Ectodermal cell (in vitro differentiated cells): Measurements from ENCODE around the gene NHSL2.

Experiments used
- H3K27ac ChIP-seq: 2 replicates; pipeline ENCODE4 v1.7.0; 2013; ENCODE audit warnings: mild to moderate bottlenecking, low read depth, low read length; ENCODE audit not compliant: insufficient read depth, poor library complexity, severe bottlenecking
- H3K27me3 ChIP-seq: 2 replicates; pipeline ENCODE4 v1.7.0; 2013; ENCODE audit warnings: mild to moderate bottlenecking, low read length; ENCODE audit not compliant: insufficient read depth, control insufficient read depth, poor library complexity, severe bottlenecking
- H3K36me3 ChIP-seq: one replicate; pipeline ENCODE4 v1.7.0; 2013; ENCODE audit warnings: low read length; ENCODE audit not compliant: control insufficient read depth, insufficient read depth
- H3K4me1 ChIP-seq: one replicate; pipeline ENCODE4 v1.7.0; 2013; ENCODE audit warnings: low read length; ENCODE audit not compliant: control insufficient read depth, insufficient read depth
- H3K4me3 ChIP-seq: 2 replicates; pipeline ENCODE4 v1.7.0; 2013; ENCODE audit warnings: low read depth, low read length, control low read depth; ENCODE audit not compliant: insufficient read depth
- H3K9me3 ChIP-seq: 2 replicates; pipeline ENCODE4 v1.7.0; 2013; ENCODE audit warnings: mild to moderate bottlenecking, low read length, moderate library complexity; ENCODE audit not compliant: control insufficient read depth
- WGBS, 2 experiments: methylation state at CpG; one replicate each; pipeline ENCODE4 v1.1.7; 2013; ENCODE audit warnings: missing lambda C conversion rate in 2 of 2; 5-methylcytosine and 5-hydroxymethylcytosine counted together

NHSL2 gene

GRCh38 chrX:72060196-72060920, 149.7 kb downstream of the NHSL2 start:
- no peaks in the 10 kb centered on the region for H3K9me3 ChIP-seq
- WGBS, 2 experiments: 53 to 57% methylated on average over 8 of the region's 8 CpGs
- no peak overlapping the region for H3K4me3 ChIP-seq
- no peaks in the 10 kb centered on the region for H3K27me3 ChIP-seq
- H3K4me1 ChIP-seq: peaks cover 5% of the 10 kb centered on the region
- H3K36me3 ChIP-seq: no peaks in the 10 kb centered on the region
- no peak overlapping the region for H3K27ac ChIP-seq

DNA sequence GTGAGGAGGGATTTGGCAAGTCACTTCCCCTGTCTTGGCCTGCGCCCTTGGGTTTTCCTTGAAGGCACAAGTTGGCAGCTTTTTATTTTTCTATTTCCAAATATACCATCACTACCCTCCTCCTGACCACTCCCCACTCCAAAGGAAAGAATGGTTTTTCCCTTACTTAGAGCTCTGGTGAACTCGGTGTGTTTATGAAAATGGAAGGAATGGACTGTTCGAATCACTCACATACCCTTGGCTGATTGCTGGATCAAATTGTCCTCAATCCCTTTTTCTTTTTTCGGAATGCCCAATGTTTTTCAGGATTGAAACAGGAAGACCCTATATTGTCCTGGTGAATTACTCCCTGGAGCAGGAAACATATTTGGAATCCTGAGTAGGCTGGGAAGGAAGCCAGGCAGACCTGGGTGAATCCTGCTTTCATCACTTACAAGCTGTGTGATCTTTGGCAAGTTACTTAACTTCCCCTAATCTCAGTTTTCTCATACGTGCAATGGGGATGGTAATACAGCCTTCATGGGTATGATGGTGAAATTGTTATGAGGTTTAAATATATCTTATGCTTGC, 150.4 kb downstream of the NHSL2 start:
- Histone ChIP-seq H3K4me3 (no peak overlapping the region), H3K9me3 (no peaks in the 10 kb centered on the region), H3K27me3 (no peaks in the 10 kb centered on the region), H3K27ac (no peak overlapping the region), H3K36me3 (no peaks in the 10 kb centered on the region), H3K4me1 (peaks cover 4% of the 10 kb centered on the region)
- 68 to 79% methylated on average over 4 of the region's 5 CpGs for WGBS, 2 experiments

- H3K36me3 ChIP-seq: no peaks in the 10 kb centered on the region
- WGBS, 2 experiments: 94 to 95% methylated on average over 6 of the region's 6 CpGs
Measured at GRCh38 chrX:72062916-72063315, 152.3 kb downstream of the NHSL2 start.

GRCh38 chrX:72069350-72070160, 158.9 kb downstream of the NHSL2 start:
- WGBS, 2 experiments: 47 to 55% methylated on average over 16 of the region's 16 CpGs
- no peaks in the 10 kb centered on the region for H3K9me3 ChIP-seq
- peaks cover 12% of the 10 kb centered on the region for H3K4me1 ChIP-seq
- H3K27me3 ChIP-seq: no peaks in the 10 kb centered on the region
- no peak overlapping the region for H3K4me3 ChIP-seq
- H3K36me3 ChIP-seq: no peaks in the 10 kb centered on the region
- H3K27ac ChIP-seq: no peak overlapping the region

More at GRCh38 chrX:72062916-72063315, 152.3 kb downstream of the NHSL2 start:
- H3K27me3 ChIP-seq: no peaks in the 10 kb centered on the region
- no peak overlapping the region for H3K4me3 ChIP-seq
- H3K27ac ChIP-seq: no peak overlapping the region
- no peaks in the 10 kb centered on the region for H3K9me3 ChIP-seq
- H3K4me1 ChIP-seq: peaks cover 4% of the 10 kb centered on the region

DNA sequence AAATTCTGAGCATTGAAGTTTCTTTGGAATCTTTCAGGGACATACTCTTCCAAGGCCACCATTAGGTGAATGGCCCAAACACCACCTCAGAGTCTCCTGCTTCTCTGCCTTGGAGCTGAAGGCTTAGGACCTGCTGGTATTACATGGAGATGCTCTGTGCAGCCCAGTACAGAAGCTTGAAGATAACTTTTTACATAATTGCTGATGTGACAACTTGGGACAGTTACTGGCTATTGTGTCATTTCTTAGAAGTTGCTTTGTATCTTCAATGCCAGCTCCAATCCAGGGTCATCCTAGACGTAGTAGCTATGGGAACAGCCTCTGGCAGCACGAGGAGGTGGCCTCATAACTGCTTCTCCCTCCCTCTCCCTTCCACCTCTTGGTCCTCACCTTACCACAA, 160.6 kb downstream of the NHSL2 start:
- H3K36me3 ChIP-seq: no peaks in the 10 kb centered on the region
- 45 to 48% methylated on average over 2 of the region's 2 CpGs for WGBS, 2 experiments
- no peak overlapping the region for H3K4me3 ChIP-seq
- H3K27ac ChIP-seq: no peak overlapping the region
- H3K4me1 ChIP-seq: peaks cover 12% of the 10 kb centered on the region
- H3K9me3 ChIP-seq: no peaks in the 10 kb centered on the region
- no peaks in the 10 kb centered on the region for H3K27me3 ChIP-seq

DNA sequence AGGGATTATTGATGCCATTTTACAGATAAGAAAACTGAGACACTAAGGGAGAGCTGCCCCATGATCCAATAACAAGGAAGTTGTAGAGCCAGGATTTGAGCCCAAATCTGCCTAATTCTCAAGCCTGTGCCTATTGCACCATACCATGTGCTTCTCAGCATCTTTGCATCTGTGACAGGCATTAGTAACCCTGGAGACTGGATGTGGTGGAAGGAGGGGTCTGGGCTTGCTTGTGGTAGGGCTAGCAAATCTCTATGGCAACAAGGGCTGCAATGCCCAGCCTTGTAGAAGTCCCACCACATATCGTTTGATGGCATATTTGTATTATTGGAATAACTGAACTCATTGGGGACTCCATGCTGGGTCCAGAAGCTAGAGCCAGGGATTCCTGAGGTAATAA, 163.0 kb downstream of the NHSL2 start:
- Histone ChIP-seq H3K4me3 (no peak overlapping the region), H3K27ac (no peak overlapping the region), H3K36me3 (no peaks in the 10 kb centered on the region), H3K27me3 (no peaks in the 10 kb centered on the region), H3K9me3 (no peaks in the 10 kb centered on the region), H3K4me1 (peaks cover 11% of the 10 kb centered on the region)
- WGBS, 2 experiments: 80 to 90% methylated on average over 1 of the region's 1 CpG

- no peaks in the 10 kb centered on the region for H3K27me3 ChIP-seq
- no peaks in the 10 kb centered on the region for H3K9me3 ChIP-seq
- no peaks in the 10 kb centered on the region for H3K36me3 ChIP-seq
- H3K27ac ChIP-seq: no peak overlapping the region
- no peaks in the 10 kb centered on the region for H3K4me1 ChIP-seq
- no peak overlapping the region for H3K4me3 ChIP-seq
- WGBS, 2 experiments: 91 to 96% methylated on average over 4 of the region's 4 CpGs
Measured at GRCh38 chrX:72078411-72078810, 167.8 kb downstream of the NHSL2 start.

GRCh38 chrX:72079607-72080006, 169.0 kb downstream of the NHSL2 start:
- Histone ChIP-seq H3K36me3 (no peaks in the 10 kb centered on the region), H3K27me3 (no peaks in the 10 kb centered on the region), H3K4me3 (no peak overlapping the region), H3K4me1 (no peaks in the 10 kb centered on the region), H3K27ac (no peak overlapping the region), H3K9me3 (no peaks in the 10 kb centered on the region)
- 81 to 82% methylated on average over 12 of the region's 12 CpGs for WGBS, 2 experiments

DNA sequence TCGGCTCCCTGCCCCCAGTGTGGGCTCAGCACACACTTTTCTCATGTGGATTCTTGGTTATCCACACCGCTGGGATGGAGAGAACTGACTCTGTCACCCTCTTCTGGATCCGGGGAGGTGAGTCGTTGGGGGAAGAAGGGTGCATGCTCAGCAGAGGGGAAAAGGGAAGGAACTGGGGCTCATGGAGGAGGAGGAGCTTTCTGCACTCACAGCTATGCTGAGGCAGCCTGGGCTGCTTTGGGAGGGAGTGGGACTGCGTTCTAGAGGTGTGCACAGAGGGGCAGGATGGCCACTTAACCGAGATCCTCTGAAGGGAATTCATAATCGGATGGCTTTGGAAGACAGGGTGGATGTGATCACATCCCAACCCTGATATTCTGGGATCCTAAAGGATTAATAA, 169.5 kb downstream of the NHSL2 start:
- no peaks in the 10 kb centered on the region for H3K4me1 ChIP-seq
- 89 to 91% methylated on average over 7 of the region's 7 CpGs for WGBS, 2 experiments
- H3K27me3 ChIP-seq: no peaks in the 10 kb centered on the region
- no peak overlapping the region for H3K27ac ChIP-seq
- no peaks in the 10 kb centered on the region for H3K9me3 ChIP-seq
- no peaks in the 10 kb centered on the region for H3K36me3 ChIP-seq
- no peak overlapping the region for H3K4me3 ChIP-seq

- no peaks in the 10 kb centered on the region for H3K36me3 ChIP-seq
- H3K27ac ChIP-seq: no peak overlapping the region
- H3K4me1 ChIP-seq: no peaks in the 10 kb centered on the region
- WGBS, 2 experiments: 92 to 95% methylated on average over 7 of the region's 7 CpGs
- H3K9me3 ChIP-seq: no peaks in the 10 kb centered on the region
- H3K4me3 ChIP-seq: no peak overlapping the region
- no peaks in the 10 kb centered on the region for H3K27me3 ChIP-seq
Measured at GRCh38 chrX:72080800-72081199, 170.2 kb downstream of the NHSL2 start.
